WTC11 (cell line): Measurements from ENCODE around the gene QTRT2. TPM values are rescaled to one million over a fixed set of nuclear protein-coding genes. Genes with fewer than 3 reads are reported as not detected.

ENCODE experiments used
- ATAC-seq: fragments of 200-7000 bp; cut with Tn5 transposase; 2 replicates; pipeline ENCODE4 v1.10.0; 2021; ENCODE audit warnings: mild to moderate bottlenecking, moderate library complexity
- CTCF ChIA-PET: fragments of 300-600 bp; sonication (Branson Sonifier 250); formaldehyde crosslinking; loops from one replicate; lab custom pipeline; 2021; ENCODE audit warnings: antibody characterized with exemption; lab: Charles Lee
- POLR2A ChIA-PET: fragments of 350-600 bp; sonication (Branson Sonifier 250); formaldehyde crosslinking; loops from one replicate; lab custom pipeline; 2021; ENCODE audit warnings: antibody characterized with exemption; lab: Charles Lee
- DNase-seq: peaks from one replicate; pipeline ENCODE4 v3.0.0; 2021; ENCODE audit warnings: low spot score
- H3K27ac Mint-ChIP-seq: 2 replicates; pipeline ENCODE4 v1.8.0; 2021; ENCODE audit warnings: mixed read lengths
- H3K27me3 Mint-ChIP-seq: 2 replicates; pipeline ENCODE4 v1.8.0; 2021; ENCODE audit warnings: low read depth, mild to moderate bottlenecking, moderate library complexity, mixed read lengths
- H3K36me3 Mint-ChIP-seq: 2 replicates; pipeline ENCODE4 v1.8.0; 2021; ENCODE audit warnings: mixed read lengths
- H3K4me1 Mint-ChIP-seq: 2 replicates; pipeline ENCODE4 v1.8.0; 2022; ENCODE audit warnings: mixed read lengths
- H3K4me3 Mint-ChIP-seq: 2 replicates; pipeline ENCODE4 v1.8.0; 2021; ENCODE audit warnings: mild to moderate bottlenecking, moderate library complexity, mixed read lengths
- H3K9me3 Mint-ChIP-seq: 2 replicates; pipeline ENCODE4 v1.8.0; 2021; ENCODE audit warnings: mixed read lengths
- AR ChIP-seq: fragments of 250-450 bp; sonication (Bioruptor Pico); IDR thresholded peaks from 2 replicates; pipeline ENCODE4 v1.9.0; 2021; ENCODE audit warnings: mild to moderate bottlenecking
- ATF1 ChIP-seq: sonication (generic); formaldehyde crosslinking; IDR thresholded peaks from 2 replicates; pipeline ENCODE4 v1.8.1; 2023; ENCODE audit warnings: mild to moderate bottlenecking, moderate library complexity, missing genetic modification reagents
- ATF2 ChIP-seq: sonication (generic); formaldehyde crosslinking; IDR thresholded peaks from 2 replicates; pipeline ENCODE4 v1.8.1; 2022; ENCODE audit warnings: low read depth, missing genetic modification reagents, borderline replicate concordance
- ATF3 ChIP-seq: sonication (generic); formaldehyde crosslinking; conservative IDR thresholded peaks from 2 replicates; pipeline ENCODE4 v1.8.1; 2022; ENCODE audit warnings: mild to moderate bottlenecking, missing genetic modification reagents
- CDX4 ChIP-seq: fragments of 250-450 bp; sonication (Bioruptor Pico); IDR thresholded peaks from 2 replicates; pipeline ENCODE4 v1.9.0; 2021; ENCODE audit warnings: moderate library complexity, mild to moderate bottlenecking, inconsistent platforms, borderline replicate concordance
- CREB1 ChIP-seq: sonication (generic); formaldehyde crosslinking; IDR thresholded peaks from 2 replicates; pipeline ENCODE4 v1.8.0; 2023; ENCODE audit warnings: mild to moderate bottlenecking, missing genetic modification reagents
- ETV6 ChIP-seq: sonication (generic); formaldehyde crosslinking; IDR thresholded peaks from 2 replicates; pipeline ENCODE4 v1.8.1; 2022; ENCODE audit warnings: mild to moderate bottlenecking, missing genetic modification reagents
- JAZF1 ChIP-seq: fragments of 250-450 bp; sonication (Bioruptor Pico); IDR thresholded peaks from 2 replicates; pipeline ENCODE4 v1.9.0; 2021; ENCODE audit warnings: moderate library complexity, mild to moderate bottlenecking, inconsistent platforms
- MAX ChIP-seq: sonication (generic); formaldehyde crosslinking; IDR thresholded peaks from 2 replicates; pipeline ENCODE4 v1.8.0; 2022; ENCODE audit warnings: mild to moderate bottlenecking, missing genetic modification reagents
- MYBL2 ChIP-seq: sonication (generic); formaldehyde crosslinking; IDR thresholded peaks from 2 replicates; pipeline ENCODE4 v1.8.1; 2023; ENCODE audit warnings: mild to moderate bottlenecking, moderate library complexity, missing genetic modification reagents
- NFE2L1 ChIP-seq: sonication (generic); formaldehyde crosslinking; IDR thresholded peaks from 2 replicates; pipeline ENCODE4 v1.8.1; 2023; ENCODE audit warnings: missing genetic modification reagents
- NFYB ChIP-seq: sonication (generic); formaldehyde crosslinking; conservative IDR thresholded peaks from 2 replicates; pipeline ENCODE4 v1.8.0; 2022; ENCODE audit warnings: low read depth, missing genetic modification reagents
- PREB ChIP-seq: sonication (generic); formaldehyde crosslinking; IDR thresholded peaks from 2 replicates; pipeline ENCODE4 v1.8.1; 2022; ENCODE audit warnings: mild to moderate bottlenecking, missing genetic modification reagents, moderate library complexity, borderline replicate concordance
- PRRX2 ChIP-seq: fragments of 250-450 bp; sonication (Bioruptor Pico); IDR thresholded peaks from 2 replicates; pipeline ENCODE4 v1.8.0; 2021; ENCODE audit warnings: mild to moderate bottlenecking
- SP1 ChIP-seq: sonication (generic); formaldehyde crosslinking; conservative IDR thresholded peaks from 2 replicates; pipeline ENCODE4 v1.8.1; 2022; ENCODE audit warnings: missing genetic modification reagents
- TCF7 ChIP-seq: sonication (generic); formaldehyde crosslinking; IDR thresholded peaks from 2 replicates; pipeline ENCODE4 v1.8.0; 2022; ENCODE audit warnings: mild to moderate bottlenecking, low read depth, missing genetic modification reagents, moderate library complexity
- TEAD1 ChIP-seq: sonication (generic); formaldehyde crosslinking; IDR thresholded peaks from 2 replicates; pipeline ENCODE4 v1.8.0; 2022; ENCODE audit warnings: mild to moderate bottlenecking, missing genetic modification reagents
- USF2 ChIP-seq: sonication (generic); formaldehyde crosslinking; IDR thresholded peaks from 2 replicates; pipeline ENCODE4 v1.8.1; 2023; ENCODE audit warnings: mild to moderate bottlenecking, missing genetic modification reagents, moderate library complexity
- ZNF138 ChIP-seq: sonication (generic); formaldehyde crosslinking; conservative IDR thresholded peaks from 2 replicates; pipeline ENCODE4 v1.8.1; 2022; ENCODE audit warnings: mild to moderate bottlenecking, moderate library complexity, missing genetic modification reagents
- ZNF232 ChIP-seq: sonication (generic); formaldehyde crosslinking; IDR thresholded peaks from 2 replicates; pipeline ENCODE4 v1.8.0; 2022; ENCODE audit warnings: mild to moderate bottlenecking, missing genetic modification reagents
- ZNF425 ChIP-seq: fragments of 250-450 bp; sonication (Bioruptor Pico); conservative IDR thresholded peaks from 2 replicates; pipeline ENCODE4 v1.9.0; 2021; ENCODE audit warnings: mild to moderate bottlenecking
- ZNF671 ChIP-seq: fragments of 250-450 bp; sonication (Bioruptor Pico); IDR thresholded peaks from 2 replicates; pipeline ENCODE4 v1.8.0; 2021; ENCODE audit warnings: mild to moderate bottlenecking
- total RNA-seq: library from RNA; stranded (reverse); gene quantifications from 3 replicates; pipeline ENCODE4 v1.2.3, GENCODE V29; 2021

Gene QTRT2
- total RNA-seq, 1 experiment from 2014 or later, result 40.0 TPM

GRCh38 chr3:114114719-114115118 is 58.2 kb downstream of the QTRT2 start (continued):
- TF ChIP-seq AR (CRISPR knock-in tag) (no peak), CREB1 (no peak), NFYB (CRISPR knock-in tag) (no peak), MYBL2 (no peak), ETV6 (no peak), PRRX2 (CRISPR knock-in tag) (no peak)
- TF ChIP-seq, all 79 proteins: peak for 0

- POLR2A ChIA-PET, result no interaction called here
- Mint-ChIP-seq H3K27ac (no peak overlapping the region), H3K4me1 (peaks cover 21% of the 10 kb centered on the region), H3K36me3 (no peaks in the 10 kb centered on the region), H3K27me3 (no peaks in the 10 kb centered on the region), H3K9me3 (no peaks in the 10 kb centered on the region), H3K4me3 (no peak overlapping the region)
- TF ChIP-seq ATF2 (CRISPR knock-in tag) (no peak), PREB (CRISPR knock-in tag) (no peak), USF2 (CRISPR knock-in tag) (no peak), TEAD1 (CRISPR knock-in tag) (no peak), ZNF138 (CRISPR knock-in tag) (no peak), MAX (no peak), ZNF232 (CRISPR knock-in tag) (no peak), CDX4 (CRISPR knock-in tag) (no peak), ATF1 (CRISPR knock-in tag) (no peak), PRRX2 (CRISPR knock-in tag) (no peak), CREB1 (no peak), ATF3 (no peak), JAZF1 (CRISPR knock-in tag) (no peak), ZNF671 (no peak), ZNF425 (CRISPR knock-in tag) (no peak), SP1 (CRISPR knock-in tag) (no peak), TCF7 (CRISPR knock-in tag) (no peak), NFE2L1 (CRISPR knock-in tag) (no peak)
- no peak for DNase-seq
- CTCF ChIA-PET, result no interaction called here
- ATAC-seq, result no peak
Measured at GRCh38 chr3:114115143-114115542, 58.6 kb downstream of the QTRT2 start.
